ENCODE measurements around the gene CAMKK1. TPM values are rescaled to one million over a fixed set of nuclear protein-coding genes. Genes with fewer than 3 reads are reported as not detected.

CAMKK1 gene
- polyA plus RNA-seq, 2 of the 4 experiments (the other 2 are of a cell fraction): 6.9 to 14.8 TPM

DNA sequence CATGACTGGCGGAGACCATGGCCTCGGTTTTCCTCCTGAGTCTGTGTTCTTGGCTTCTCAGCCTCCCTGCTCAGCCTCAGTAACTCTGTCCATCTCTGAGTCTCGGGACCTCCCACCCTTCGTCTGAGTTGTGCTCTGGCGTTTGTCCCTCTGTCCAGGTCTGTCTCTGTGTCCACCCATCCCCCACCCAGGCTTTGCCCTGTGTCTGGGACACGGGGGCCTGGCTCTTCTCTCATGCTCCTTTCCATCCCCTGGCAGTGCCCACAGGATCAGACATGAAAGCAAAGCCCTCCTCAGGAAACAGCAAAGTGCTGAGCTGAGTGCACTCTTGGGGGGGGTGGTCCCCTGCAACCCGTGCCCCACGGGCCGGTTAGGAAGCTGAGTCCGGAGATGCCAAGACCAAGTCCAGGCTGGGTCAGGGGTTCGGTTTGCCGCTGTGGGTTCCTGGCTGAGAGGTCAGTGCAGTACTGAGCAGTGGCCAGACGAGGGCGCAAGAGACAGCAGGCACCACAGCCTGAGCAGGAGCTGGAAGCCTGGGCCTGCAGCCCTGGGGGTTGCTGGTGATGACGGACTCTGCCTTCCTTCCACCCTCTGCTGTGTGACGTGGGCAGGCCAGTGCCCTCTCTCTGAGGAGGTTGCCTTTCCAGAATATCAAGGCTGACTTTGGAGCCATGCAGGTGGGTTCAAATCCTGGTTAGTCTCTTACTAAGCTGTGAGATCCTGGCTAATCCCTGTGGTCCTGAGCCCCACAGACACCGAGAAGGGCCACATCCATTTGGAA is 20.9 kb upstream of the CAMKK1 start (continued):
- TF ChIP-seq, protein P1, sequence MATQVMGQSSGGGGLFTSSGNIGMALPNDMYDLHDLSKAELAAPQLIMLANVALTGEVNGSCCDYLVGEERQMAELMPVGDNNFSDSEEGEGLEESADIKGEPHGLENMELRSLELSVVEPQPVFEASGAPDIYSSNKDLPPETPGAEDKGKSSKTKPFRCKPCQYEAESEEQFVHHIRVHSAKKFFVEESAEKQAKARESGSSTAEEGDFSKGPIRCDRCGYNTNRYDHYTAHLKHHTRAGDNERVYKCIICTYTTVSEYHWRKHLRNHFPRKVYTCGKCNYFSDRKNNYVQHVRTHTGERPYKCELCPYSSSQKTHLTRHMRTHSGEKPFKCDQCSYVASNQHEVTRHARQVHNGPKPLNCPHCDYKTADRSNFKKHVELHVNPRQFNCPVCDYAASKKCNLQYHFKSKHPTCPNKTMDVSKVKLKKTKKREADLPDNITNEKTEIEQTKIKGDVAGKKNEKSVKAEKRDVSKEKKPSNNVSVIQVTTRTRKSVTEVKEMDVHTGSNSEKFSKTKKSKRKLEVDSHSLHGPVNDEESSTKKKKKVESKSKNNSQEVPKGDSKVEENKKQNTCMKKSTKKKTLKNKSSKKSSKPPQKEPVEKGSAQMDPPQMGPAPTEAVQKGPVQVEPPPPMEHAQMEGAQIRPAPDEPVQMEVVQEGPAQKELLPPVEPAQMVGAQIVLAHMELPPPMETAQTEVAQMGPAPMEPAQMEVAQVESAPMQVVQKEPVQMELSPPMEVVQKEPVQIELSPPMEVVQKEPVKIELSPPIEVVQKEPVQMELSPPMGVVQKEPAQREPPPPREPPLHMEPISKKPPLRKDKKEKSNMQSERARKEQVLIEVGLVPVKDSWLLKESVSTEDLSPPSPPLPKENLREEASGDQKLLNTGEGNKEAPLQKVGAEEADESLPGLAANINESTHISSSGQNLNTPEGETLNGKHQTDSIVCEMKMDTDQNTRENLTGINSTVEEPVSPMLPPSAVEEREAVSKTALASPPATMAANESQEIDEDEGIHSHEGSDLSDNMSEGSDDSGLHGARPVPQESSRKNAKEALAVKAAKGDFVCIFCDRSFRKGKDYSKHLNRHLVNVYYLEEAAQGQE (IDR thresholded peaks at IDR 0.05): no peak
- no peak for TF ChIP-seq BCL3 (IDR thresholded peaks at IDR 0.05)
- no peak for TF ChIP-seq ZC3H11A (IDR thresholded peaks at IDR 0.05)
- peak; percentile 94 for TF ChIP-seq CTCF (IDR thresholded peaks at IDR 0.05)
- no peak for TF ChIP-seq CBX2 (IDR thresholded peaks at IDR 0.05; ENCODE audit: borderline replicate concordance, low read depth)
- no peak for TF ChIP-seq NFE2L2 (conservative IDR thresholded peaks at IDR 0.05; ENCODE audit: low read length)

DNA sequence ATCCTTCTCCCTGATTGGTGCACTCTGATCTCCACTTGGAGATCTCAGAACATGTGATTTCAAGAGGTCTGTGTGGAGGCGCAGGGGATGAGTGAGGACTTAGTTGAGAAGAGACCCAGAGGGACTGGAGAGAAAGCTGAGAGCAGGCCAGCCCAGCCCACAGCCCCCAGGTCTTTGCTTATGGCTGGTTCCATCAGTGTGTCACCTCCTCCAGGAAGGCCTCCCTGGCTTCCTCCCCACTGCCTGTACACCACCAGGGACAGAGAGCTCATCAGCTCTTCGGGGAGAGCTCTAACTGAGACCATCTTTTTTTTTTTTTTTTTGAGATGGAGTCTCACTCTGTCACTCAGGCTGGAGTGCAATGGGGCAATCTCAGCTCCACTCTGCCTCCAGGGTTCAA is 20.0 kb upstream of the CAMKK1 start:
- ChIA-PET POLR2A (interaction anchor here (0.6 kb wide), 1 partner anchor 111 kb away, joined by 8 read pairs; no protein-coding TSS in a partner anchor), CTCF (interaction anchor here (1.0 to 13.0 kb wide), 46 partner anchors 12 to 516 kb away, joined by 3 to 256 read pairs (median 12); partner anchors contain the start of genes ATP2A3, CAMKK1 and NCBP3)
- TF ChIP-seq HOXA7 (CRISPR knock-in tag; IDR thresholded peaks at IDR 0.05): no peak
- no peak for TF ChIP-seq GATA3 (IDR thresholded peaks at IDR 0.05; ENCODE audit: borderline replicate concordance)
- TF ChIP-seq, protein P2, sequence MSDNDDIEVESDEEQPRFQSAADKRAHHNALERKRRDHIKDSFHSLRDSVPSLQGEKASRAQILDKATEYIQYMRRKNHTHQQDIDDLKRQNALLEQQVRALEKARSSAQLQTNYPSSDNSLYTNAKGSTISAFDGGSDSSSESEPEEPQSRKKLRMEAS (IDR thresholded peaks at IDR 0.05): no peak
- TF ChIP-seq ZSCAN20 (CRISPR knock-in tag; IDR thresholded peaks at IDR 0.05): no peak
- no peak for TF ChIP-seq CHD2 (IDR thresholded peaks at IDR 0.05; ENCODE audit: low read length, partially characterized antibody)
- no peak for TF ChIP-seq PBX3 (IDR thresholded peaks at IDR 0.05)
- no peak for TF ChIP-seq MAFK (IDR thresholded peaks at IDR 0.05; ENCODE audit: partially characterized antibody)
- peak; percentile 75 for TF ChIP-seq ZFP36 (IDR thresholded peaks at IDR 0.05; ENCODE audit: borderline replicate concordance, partially characterized antibody)
- no peak for TF ChIP-seq FOSL2 (IDR thresholded peaks at IDR 0.05)
- TF ChIP-seq FOSL2 (CRISPR knock-in tag; IDR thresholded peaks at IDR 0.05): no peak
- H3K4me3 ChIP-seq: no peak overlapping the region
- DNase-seq (ENCODE audit: low read depth in 1 of 2, low spot score in 1 of 2) (no peak), FAIRE-seq (no peak), ATAC-seq (no peak)
- no peak overlapping the region for H3K4me2 ChIP-seq
- no peak overlapping the region for H3K27ac ChIP-seq
- H3K4me1 ChIP-seq: peaks cover 21% of the 10 kb centered on the region; the same call in 2 of the 3 replicates
- 88% methylated on average over 2 of the region's 2 CpGs for WGBS (ENCODE audit: missing lambda C conversion rate)
- H3K9me3 ChIP-seq: no peaks in the 10 kb centered on the region
